Vagina (tissue), 2 donors: ENCODE results near the gene MYG1.

Source experiments
- POLR2A ChIP-seq, 2 donors: fragments of 450-650 bp; IDR thresholded peaks; one replicate each; pipeline ENCODE4 v1.6.1; 2017; ENCODE audit warnings: antibody characterized with exemption in 2 of 2, mild to moderate bottlenecking in 2 of 2, moderate library complexity in 2 of 2
- TF ChIP-seq, protein P1 (sequence below), 3 experiments: fragments of 450-650 bp in 2 of 3; fragments of 200-600 bp in 1 of 3; sonication (generic) in 1 of 3; IDR thresholded peaks; one replicate each; pipeline ENCODE4 v1.5.1; 2017 to 2019; ENCODE audit warnings: antibody characterized with exemption in 3 of 3, mild to moderate bottlenecking in 2 of 3, moderate library complexity in 2 of 3

DNA sequence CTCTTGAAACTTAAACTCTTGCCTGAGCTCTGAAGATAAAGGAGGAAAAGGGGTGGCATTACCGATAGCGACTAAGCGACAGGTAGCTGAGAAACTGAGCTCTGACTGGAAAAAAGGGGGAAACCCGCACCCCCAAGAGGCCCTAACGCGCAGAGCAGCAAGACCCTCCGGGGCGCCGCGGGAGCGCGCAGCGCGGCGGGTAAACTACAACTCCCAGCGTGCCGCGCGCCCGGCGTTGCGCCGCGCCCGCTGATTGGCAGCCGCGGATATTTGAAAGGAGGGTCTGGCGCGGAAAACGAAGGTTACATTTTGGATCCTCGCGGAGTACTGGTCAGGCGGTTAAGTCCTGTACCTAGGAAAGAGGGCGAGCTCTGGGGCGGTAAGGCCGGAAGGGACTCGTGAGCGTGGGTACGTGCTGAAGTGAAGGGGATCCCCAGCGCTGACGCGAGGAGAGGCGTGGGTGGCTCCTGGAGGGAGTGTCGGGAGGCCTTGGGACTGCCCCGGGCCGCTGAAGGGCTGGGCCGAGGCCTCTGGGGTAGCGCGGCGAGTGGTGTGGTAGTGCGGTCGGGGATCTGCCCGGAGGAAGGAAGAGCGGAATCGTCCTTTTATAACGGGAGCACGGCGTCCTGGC is 31.4 kb upstream of the MYG1 start, which contains the start of gene ESPL1:
- TF ChIP-seq, protein P1, sequence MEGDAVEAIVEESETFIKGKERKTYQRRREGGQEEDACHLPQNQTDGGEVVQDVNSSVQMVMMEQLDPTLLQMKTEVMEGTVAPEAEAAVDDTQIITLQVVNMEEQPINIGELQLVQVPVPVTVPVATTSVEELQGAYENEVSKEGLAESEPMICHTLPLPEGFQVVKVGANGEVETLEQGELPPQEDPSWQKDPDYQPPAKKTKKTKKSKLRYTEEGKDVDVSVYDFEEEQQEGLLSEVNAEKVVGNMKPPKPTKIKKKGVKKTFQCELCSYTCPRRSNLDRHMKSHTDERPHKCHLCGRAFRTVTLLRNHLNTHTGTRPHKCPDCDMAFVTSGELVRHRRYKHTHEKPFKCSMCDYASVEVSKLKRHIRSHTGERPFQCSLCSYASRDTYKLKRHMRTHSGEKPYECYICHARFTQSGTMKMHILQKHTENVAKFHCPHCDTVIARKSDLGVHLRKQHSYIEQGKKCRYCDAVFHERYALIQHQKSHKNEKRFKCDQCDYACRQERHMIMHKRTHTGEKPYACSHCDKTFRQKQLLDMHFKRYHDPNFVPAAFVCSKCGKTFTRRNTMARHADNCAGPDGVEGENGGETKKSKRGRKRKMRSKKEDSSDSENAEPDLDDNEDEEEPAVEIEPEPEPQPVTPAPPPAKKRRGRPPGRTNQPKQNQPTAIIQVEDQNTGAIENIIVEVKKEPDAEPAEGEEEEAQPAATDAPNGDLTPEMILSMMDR (IDR thresholded peaks at IDR 0.05) = peak in 2 of 3 experiments; percentile 28 to 44
- no peak for TF ChIP-seq POLR2A (IDR thresholded peaks at IDR 0.05)
